Uterus (tissue), 4 donors: Measurements from ENCODE around the gene PDE6H. TPM values are rescaled to one million over a fixed set of nuclear protein-coding genes. Genes with fewer than 3 reads are reported as not detected.

Source experiments
- DNase-seq, 2 donors: peaks; one replicate each; pipeline ENCODE4 v3.0.0-alpha.2; 2019 to 2020
- H3K27ac ChIP-seq, 2 donors: fragments of 200-600 bp; sonication (generic); 1 replicate in 1 of 2; 2 replicates in 1 of 2; pipeline ENCODE4 v1.5.1; 2016 to 2018
- H3K27me3 ChIP-seq, 2 donors: fragments of 200-600 bp; sonication (generic); one replicate each; pipeline ENCODE4 v1.5.1; 2018 to 2019; ENCODE audit warnings: control low read depth in 1 of 2
- H3K36me3 ChIP-seq, 2 donors: fragments of 200-600 bp; sonication (generic); one replicate each; pipeline ENCODE4 v1.5.1; 2019; ENCODE audit warnings: control low read depth in 1 of 2
- H3K4me1 ChIP-seq, 2 donors: fragments of 200-600 bp; sonication (generic); one replicate each; pipeline ENCODE4 v1.5.1; 2018 to 2019; ENCODE audit warnings: control low read depth in 1 of 2
- H3K4me3 ChIP-seq, 2 donors: fragments of 200-600 bp; sonication (generic); 1 replicate in 1 of 2; 2 replicates in 1 of 2; pipeline ENCODE4 v1.5.1; 2018 to 2019; ENCODE audit warnings: mild to moderate bottlenecking in 1 of 2
- H3K9me3 ChIP-seq, 2 donors: fragments of 200-600 bp; sonication (generic); one replicate each; pipeline ENCODE4 v1.5.1; 2019; ENCODE audit warnings: control low read depth in 1 of 2
- POLR2A ChIP-seq, 2 donors: fragments of 450-650 bp; IDR thresholded peaks; one replicate each; pipeline ENCODE4 v1.6.1; 2016; ENCODE audit warnings: antibody characterized with exemption in 2 of 2, mild to moderate bottlenecking in 1 of 2, moderate library complexity in 1 of 2
- intact Hi-C: fragments of 100-400 bp; cut with DNase I; formaldehyde crosslinking; loops from one replicate; pipeline ENCODE4 v1.15.1; 2023; ENCODE audit warnings: low total_unique reads
- total RNA-seq, 4 donors: library from RNA; depleted of rRNA in 3 of 4; stranded (reverse); fragments of >200 nt in 3 of 4; gene quantifications; one replicate each; pipeline versions ENCODE4 v1.1.0 to v1.2.4, GENCODE V29; 2014 to 2023
- TF ChIP-seq, protein P1 (sequence below), 4 experiments: fragments of 200-600 bp in 2 of 4; fragments of 450-650 bp in 2 of 4; sonication (generic) in 2 of 4; IDR thresholded peaks; one replicate each; pipeline ENCODE4 v1.5.1; 2016 to 2019; ENCODE audit warnings: antibody characterized with exemption in 4 of 4, mild to moderate bottlenecking in 2 of 4, moderate library complexity in 1 of 4
- donor health status: DM: yes; HTN: yes; CAD: no.

The PDE6H gene
- total RNA-seq, 4 donors from 2014 or later = not detected

DNA sequence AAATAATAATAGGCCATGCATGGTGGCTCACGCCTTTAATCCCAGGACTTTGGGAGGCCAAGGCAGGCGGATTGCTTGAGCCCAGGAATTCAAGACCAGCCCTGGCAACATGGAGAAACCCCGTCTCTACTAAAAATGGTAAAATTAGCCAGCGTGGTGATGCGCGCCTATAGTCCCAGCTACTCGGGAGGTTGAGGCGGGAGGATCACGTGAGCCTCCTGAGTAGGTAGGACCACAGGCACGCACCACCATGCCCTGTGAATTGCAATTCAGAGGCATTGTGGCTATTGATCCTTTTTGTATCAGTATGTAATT, 13.8 kb upstream of the PDE6H start:
- H3K4me3 ChIP-seq = no peak overlapping the region
- TF ChIP-seq, protein P1, sequence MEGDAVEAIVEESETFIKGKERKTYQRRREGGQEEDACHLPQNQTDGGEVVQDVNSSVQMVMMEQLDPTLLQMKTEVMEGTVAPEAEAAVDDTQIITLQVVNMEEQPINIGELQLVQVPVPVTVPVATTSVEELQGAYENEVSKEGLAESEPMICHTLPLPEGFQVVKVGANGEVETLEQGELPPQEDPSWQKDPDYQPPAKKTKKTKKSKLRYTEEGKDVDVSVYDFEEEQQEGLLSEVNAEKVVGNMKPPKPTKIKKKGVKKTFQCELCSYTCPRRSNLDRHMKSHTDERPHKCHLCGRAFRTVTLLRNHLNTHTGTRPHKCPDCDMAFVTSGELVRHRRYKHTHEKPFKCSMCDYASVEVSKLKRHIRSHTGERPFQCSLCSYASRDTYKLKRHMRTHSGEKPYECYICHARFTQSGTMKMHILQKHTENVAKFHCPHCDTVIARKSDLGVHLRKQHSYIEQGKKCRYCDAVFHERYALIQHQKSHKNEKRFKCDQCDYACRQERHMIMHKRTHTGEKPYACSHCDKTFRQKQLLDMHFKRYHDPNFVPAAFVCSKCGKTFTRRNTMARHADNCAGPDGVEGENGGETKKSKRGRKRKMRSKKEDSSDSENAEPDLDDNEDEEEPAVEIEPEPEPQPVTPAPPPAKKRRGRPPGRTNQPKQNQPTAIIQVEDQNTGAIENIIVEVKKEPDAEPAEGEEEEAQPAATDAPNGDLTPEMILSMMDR (IDR thresholded peaks at IDR 0.05) = no peak
- no peak for TF ChIP-seq POLR2A (IDR thresholded peaks at IDR 0.05)
- intact Hi-C loops = no loop called here
- DNase-seq = no peak
- H3K4me1 ChIP-seq = no peaks in the 10 kb centered on the region
- no peaks in the 10 kb centered on the region for H3K27me3 ChIP-seq
- no peaks in the 10 kb centered on the region for H3K9me3 ChIP-seq
- no peaks in the 10 kb centered on the region for H3K36me3 ChIP-seq
- peak overlapping the region; percentile 77 to 82 for H3K27ac ChIP-seq

DNA sequence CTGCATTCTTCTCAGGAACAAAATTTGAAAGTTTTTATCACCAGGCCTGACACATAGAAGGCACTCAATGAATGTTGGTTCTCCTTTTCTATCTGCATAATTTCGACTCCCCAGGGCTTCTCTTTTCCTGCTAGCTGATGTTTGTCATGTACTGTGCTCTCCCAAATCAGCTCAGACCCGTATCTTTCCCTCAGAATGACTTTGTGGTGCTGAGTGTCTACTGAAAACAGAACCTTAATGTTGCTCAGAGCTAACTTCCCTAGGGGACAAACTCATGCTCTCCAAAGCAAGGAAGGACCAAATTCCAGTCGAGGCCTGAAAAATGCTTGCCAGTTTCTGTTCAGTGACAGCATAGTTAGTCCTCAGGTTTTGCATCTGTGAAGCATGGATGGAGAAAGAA, 13.4 kb upstream of the PDE6H start:
- intact Hi-C loops = no loop called here
- Histone ChIP-seq H3K27ac (peak overlapping the region; percentile 77 to 82), H3K36me3 (no peaks in the 10 kb centered on the region), H3K27me3 (no peaks in the 10 kb centered on the region), H3K4me1 (no peaks in the 10 kb centered on the region), H3K9me3 (no peaks in the 10 kb centered on the region), H3K4me3 (no peak overlapping the region)
- no peak for DNase-seq
- TF ChIP-seq, protein P1 (IDR thresholded peaks at IDR 0.05) = no peak
- no peak for TF ChIP-seq POLR2A (IDR thresholded peaks at IDR 0.05)

DNA sequence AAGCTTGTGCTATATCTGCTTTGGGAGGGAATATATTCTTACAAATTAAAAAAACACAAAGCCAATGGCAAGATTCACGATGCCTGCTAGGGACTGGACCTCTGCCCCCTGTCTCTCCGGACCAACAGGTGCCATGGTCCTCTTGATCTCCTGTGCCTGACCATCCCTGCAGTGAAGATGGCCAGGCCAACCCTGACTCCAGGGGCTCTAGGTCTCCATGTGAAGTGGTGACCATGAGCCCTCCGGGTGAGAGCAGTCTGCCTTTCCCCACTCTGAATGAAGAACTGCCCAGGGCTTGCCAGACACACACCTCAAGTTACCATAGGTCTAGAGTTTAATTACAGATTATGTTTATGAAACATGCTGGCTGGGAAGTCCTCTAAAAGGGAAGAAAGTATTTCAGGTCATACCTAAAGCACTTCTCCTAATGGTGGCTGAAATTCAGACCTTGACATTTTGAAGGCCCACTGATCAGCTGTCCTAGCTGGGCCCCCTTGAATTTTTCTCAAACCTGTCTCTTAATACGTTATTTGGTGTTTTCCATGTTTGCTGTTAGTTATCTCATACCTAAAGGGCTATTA, 12.8 kb upstream of the PDE6H start:
- peak overlapping the region; percentile 77 to 82 for H3K27ac ChIP-seq
- no peaks in the 10 kb centered on the region for H3K4me1 ChIP-seq
- no peaks in the 10 kb centered on the region for H3K27me3 ChIP-seq
- no peak for TF ChIP-seq POLR2A (IDR thresholded peaks at IDR 0.05)
- TF ChIP-seq, protein P1 (IDR thresholded peaks at IDR 0.05) = no peak
- H3K9me3 ChIP-seq = no peaks in the 10 kb centered on the region
- DNase-seq = no peak
- no peaks in the 10 kb centered on the region for H3K36me3 ChIP-seq
- intact Hi-C loops = no loop called here
- no peak overlapping the region for H3K4me3 ChIP-seq

DNA sequence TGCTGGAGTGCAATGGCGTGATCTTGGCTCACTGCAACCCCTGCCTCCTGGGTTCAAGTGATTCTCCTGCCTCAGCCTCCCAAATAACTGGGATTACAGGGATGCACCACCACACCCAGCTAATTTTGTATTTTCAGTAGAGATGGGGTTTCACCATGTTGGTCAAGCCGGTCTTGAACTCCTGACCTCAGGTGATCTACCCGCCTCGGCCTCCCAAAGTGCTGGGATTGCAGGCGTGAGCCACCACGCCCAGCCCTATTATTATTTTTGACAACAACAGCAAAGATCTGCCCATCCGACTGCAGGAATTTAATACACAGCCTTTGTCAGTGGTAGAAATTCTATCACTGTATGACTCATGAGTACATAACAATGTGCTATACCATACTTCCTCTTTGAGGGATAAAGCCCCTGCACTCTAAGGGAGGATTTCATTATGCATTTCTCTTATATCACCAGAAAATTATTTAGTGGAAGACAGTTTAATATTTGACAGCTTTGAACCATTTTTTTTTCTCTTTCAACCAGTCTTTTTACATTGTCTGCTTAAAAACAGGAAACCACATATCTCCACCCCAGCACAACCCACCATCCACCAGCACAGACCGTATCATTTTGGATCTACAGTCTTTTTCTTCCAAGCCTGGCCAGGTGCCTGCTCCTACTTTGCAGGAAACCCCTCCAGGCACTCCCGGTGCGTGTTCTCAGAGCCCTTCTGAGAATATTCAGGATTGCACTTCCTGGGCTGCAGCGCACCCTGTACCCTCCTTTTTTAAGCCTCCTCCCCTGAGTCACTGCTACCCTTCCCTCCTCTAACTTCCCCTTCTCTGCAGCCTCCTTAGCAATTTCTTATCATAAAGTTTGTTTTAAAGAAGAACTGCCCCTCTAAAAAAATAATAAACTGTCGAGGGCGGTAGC, 12.0 kb upstream of the PDE6H start:
- intact Hi-C loops = no loop called here
- Histone ChIP-seq H3K27ac (peak overlapping the region; percentile 77 to 82), H3K36me3 (no peaks in the 10 kb centered on the region), H3K9me3 (no peaks in the 10 kb centered on the region), H3K27me3 (no peaks in the 10 kb centered on the region), H3K4me3 (peak overlapping the region; percentile 24 to 28), H3K4me1 (no peaks in the 10 kb centered on the region)
- no peak for DNase-seq
- TF ChIP-seq, protein P1 (IDR thresholded peaks at IDR 0.05) = no peak

DNA sequence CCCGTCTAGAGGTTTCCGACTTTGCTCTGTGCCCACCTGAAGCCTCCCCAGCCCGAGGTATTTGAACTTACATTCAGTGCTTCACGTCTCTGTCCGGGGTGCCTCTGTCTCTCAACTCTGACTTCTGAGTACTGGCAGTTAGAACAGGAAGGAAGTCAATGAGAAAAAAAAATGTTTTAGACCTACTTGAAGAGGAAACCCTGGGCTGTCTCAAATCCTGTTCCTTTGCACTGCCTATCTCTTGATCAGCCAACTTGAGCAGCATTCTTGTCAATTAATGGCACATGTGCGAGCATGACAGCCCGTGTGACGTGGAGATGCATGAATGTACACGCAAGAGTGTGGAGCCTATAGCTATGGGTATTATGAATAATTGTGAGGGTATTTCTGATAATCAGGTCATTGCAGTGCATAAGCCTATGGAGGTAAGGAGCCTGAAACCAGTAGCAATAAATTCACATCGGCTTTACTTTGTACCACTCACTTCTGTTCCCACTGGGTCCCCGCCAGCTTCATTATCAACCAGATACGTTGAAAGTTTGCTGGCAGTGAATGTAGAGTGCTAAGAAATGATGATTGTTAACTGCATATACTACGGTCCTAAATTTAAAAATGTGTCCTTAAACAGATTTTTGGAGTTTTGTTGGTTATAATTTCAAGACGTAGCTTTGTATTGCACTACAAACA, 11.2 kb upstream of the PDE6H start, which contains the start of gene ARHGDIB:
TSS of gene ARHGDIB (minus strand) at position 136 of the 687 bp plus-strand sequence. CDS start 10,889 bp downstream, outside the sequence.
- no peak for TF ChIP-seq POLR2A (IDR thresholded peaks at IDR 0.05)
- TF ChIP-seq, protein P1 (IDR thresholded peaks at IDR 0.05) = no peak
- H3K36me3 ChIP-seq = no peaks in the 10 kb centered on the region
- peak within 1 kb of the TSS; percentile 24 to 28 for H3K4me3 ChIP-seq
- no peaks in the 10 kb centered on the region for H3K4me1 ChIP-seq
- H3K9me3 ChIP-seq = no peaks in the 10 kb centered on the region
- H3K27me3 ChIP-seq = no peaks in the 10 kb centered on the region
- no peak for DNase-seq
- peak within 1 kb of the TSS; percentile 77 to 82 for H3K27ac ChIP-seq
- intact Hi-C loops = no loop called here
